ENCODE results near the gene SLC9A2.

SLC9A2 gene

GRCh38 chr2:102753563-102754159 lies 134.3 kb downstream of the SLC9A2 start:
- H3K27me3 ChIP-seq (ENCODE audit: insufficient read depth, poor library complexity, severe bottlenecking): no peaks in the 10 kb centered on the region
- H3K4me3 ChIP-seq (replicated peaks; ENCODE audit: insufficient read depth, low read length): no peak overlapping the region
- peak; percentile 22 to 49 for DNase-seq (ENCODE audit: low read depth in 1 of 2, low spot score in 1 of 2)
- TF ChIP-seq GABPA (IDR thresholded peaks at IDR 0.05; ENCODE audit: low read depth): no peak
- TF ChIP-seq CTCF (IDR thresholded peaks at IDR 0.05; ENCODE audit: insufficient read depth, low read length): peak; percentile 44
- H3K27ac ChIP-seq (replicated peaks): no peak overlapping the region

DNA sequence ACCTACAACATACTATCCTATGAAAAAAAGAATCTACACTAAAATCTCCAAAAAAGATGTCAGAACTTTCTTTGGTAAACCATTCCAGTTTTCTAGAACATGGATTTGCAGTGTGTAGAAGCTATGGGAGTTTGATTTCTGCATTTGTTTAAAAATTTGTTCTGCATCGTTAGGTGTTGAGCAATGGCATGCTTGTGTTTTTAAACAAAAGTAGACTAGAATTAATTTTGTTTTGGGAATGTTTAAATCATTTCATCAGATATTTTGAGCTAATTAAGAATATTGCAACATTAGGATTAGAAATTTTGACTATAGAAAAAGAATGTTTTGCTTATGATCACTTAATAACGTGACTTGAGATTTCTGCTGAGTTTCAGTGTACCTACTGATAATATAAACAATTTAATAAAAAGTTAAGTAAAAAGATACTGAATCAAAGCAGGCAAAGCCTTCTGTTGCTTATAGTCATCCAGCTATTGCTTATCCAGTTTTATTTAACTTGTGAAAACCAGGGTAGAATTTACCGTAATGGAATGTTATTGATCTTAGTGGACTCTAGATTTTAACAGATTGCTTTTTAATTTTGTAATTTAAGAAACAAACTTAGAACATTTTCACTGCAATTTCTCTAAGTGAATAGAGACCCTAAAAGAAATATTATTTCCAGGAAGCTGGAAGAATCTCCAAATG lies 135.2 kb downstream of the SLC9A2 start:
- Histone ChIP-seq H3K4me3 (replicated peaks; ENCODE audit: insufficient read depth, low read length) (no peak overlapping the region), H3K27ac (replicated peaks) (no peak overlapping the region), H3K27me3 (ENCODE audit: insufficient read depth, poor library complexity, severe bottlenecking) (no peaks in the 10 kb centered on the region)
- DNase-seq (ENCODE audit: low read depth in 1 of 2, low spot score in 1 of 2): no peak
- TF ChIP-seq REST (IDR thresholded peaks at IDR 0.05; ENCODE audit: insufficient replicate concordance, low read depth) (no peak), CTCF (IDR thresholded peaks at IDR 0.05; ENCODE audit: insufficient read depth, low read length) (no peak), SPI1 (IDR thresholded peaks at IDR 0.05; ENCODE audit: borderline replicate concordance, low read depth) (no peak), GABPA (IDR thresholded peaks at IDR 0.05; ENCODE audit: low read depth) (no peak), POLR2AphosphoS5 (IDR thresholded peaks at IDR 0.05; ENCODE audit: low read depth) (no peak)

DNA sequence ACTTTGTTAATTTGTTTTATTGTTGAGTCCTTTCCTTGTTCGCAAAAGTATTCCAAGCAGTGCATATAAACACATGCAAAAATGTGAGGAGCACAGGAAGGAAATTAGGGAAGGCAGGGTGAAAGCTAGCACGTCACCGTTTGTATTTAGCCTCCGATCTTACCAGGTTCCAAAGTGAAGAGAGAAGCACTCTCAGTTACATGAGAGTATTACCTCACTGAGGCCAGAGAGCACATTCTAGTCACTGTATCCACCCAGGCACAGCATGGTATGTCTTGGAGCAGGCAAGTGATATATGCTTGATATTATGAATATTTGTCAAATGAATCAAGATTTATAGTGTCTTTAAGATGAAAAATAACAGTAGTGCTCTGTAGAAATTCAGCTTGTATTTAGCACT lies 135.9 kb downstream of the SLC9A2 start:
- Histone ChIP-seq H3K4me3 (replicated peaks; ENCODE audit: insufficient read depth, low read length) (no peak overlapping the region), H3K27ac (replicated peaks) (no peak overlapping the region), H3K27me3 (ENCODE audit: insufficient read depth, poor library complexity, severe bottlenecking) (no peaks in the 10 kb centered on the region)
- TF ChIP-seq POLR2AphosphoS5 (IDR thresholded peaks at IDR 0.05; ENCODE audit: low read depth): no peak
- no peak for TF ChIP-seq REST (IDR thresholded peaks at IDR 0.05; ENCODE audit: insufficient replicate concordance, low read depth)
- no peak for TF ChIP-seq SPI1 (IDR thresholded peaks at IDR 0.05; ENCODE audit: borderline replicate concordance, low read depth)
- no peak for TF ChIP-seq CTCF (IDR thresholded peaks at IDR 0.05; ENCODE audit: insufficient read depth, low read length)
- no peak for TF ChIP-seq GABPA (IDR thresholded peaks at IDR 0.05; ENCODE audit: low read depth)
- DNase-seq (ENCODE audit: low read depth in 1 of 2, low spot score in 1 of 2): no peak
